HCT116 (cell line): ENCODE measurements around the gene MEP1A. TPM values are rescaled to one million over a fixed set of nuclear protein-coding genes. Genes with fewer than 3 reads are reported as not detected.

Experiments
- ATAC-seq: fragments of 200-7000 bp; cut with Tn5 transposase; 2 replicates; pipeline ENCODE4 v1.9.1; 2020; ENCODE audit warnings: mild to moderate bottlenecking, moderate library complexity
- BruUV-seq: library from RNA; stranded (reverse); fragments of 400-500 nt; replicated peaks from 2 replicates; lab custom pipeline; 2021; lab: Mats Ljungman, UMichigan
- CTCF ChIA-PET: fragments of 300-600 bp; sonication (Branson Sonifier 250); formaldehyde crosslinking; loops from one replicate; lab custom pipeline; 2021; ENCODE audit warnings: antibody characterized with exemption; lab: Charles Lee
- POLR2A ChIA-PET: fragments of 300-600, 350-600 bp; sonication (Branson Sonifier 250); formaldehyde crosslinking; loops from one replicate; lab custom pipeline; 2021; ENCODE audit warnings: antibody characterized with exemption; lab: Charles Lee
- RAD21 ChIA-PET, 2 experiments: fragments of 300-600 bp; sonication (Branson Sonifier 250); formaldehyde crosslinking; loops; one replicate each; lab custom pipeline; 2023; ENCODE audit warnings: low total read pairs in 2 of 2; ENCODE audit not compliant: uncharacterized antibody in 2 of 2, unreplicated experiment in 2 of 2, low non-redundant PET in 1 of 2; lab: Charles Lee
- DNase-seq: peaks from one replicate; pipeline ENCODE4 v3.0.0-alpha.2; 2010; ENCODE audit warnings: low read depth, low spot score
- H2AFZ ChIP-seq: fragments of 200-600 bp; shearing (Covaris generic), sonication (generic); 2 replicates; pipeline ENCODE4 v1.6.1; 2017; ENCODE audit warnings: low read depth, mixed run types, mixed read lengths, antibody characterized with exemption, low read length; ENCODE audit not compliant: poor library complexity, severe bottlenecking
- H3K27ac ChIP-seq: 2 replicates; pipeline ENCODE4 v1.5.1; 2012; ENCODE audit warnings: low read depth, low read length
- H3K27me3 ChIP-seq: fragments of 200-600 bp; sonication (generic); 2 replicates; pipeline ENCODE4 v1.6.1; 2016; ENCODE audit warnings: mixed run types, low read length, mixed read lengths; ENCODE audit not compliant: insufficient read depth
- H3K36me3 ChIP-seq, 2 experiments: fragments of 200-500 bp in 1 of 2; fragments of 200-600 bp in 1 of 2; sonication (Bioruptor generic) in 1 of 2; sonication (generic) in 1 of 2; 2 replicates each; pipeline versions ENCODE4 v1.5.1 to v1.6.1; 2014 to 2016; ENCODE audit warnings: low read length in 2 of 2, inconsistent platforms in 1 of 2, mixed read lengths in 1 of 2, mixed run types in 1 of 2; ENCODE audit not compliant: insufficient read depth in 2 of 2, control insufficient read depth in 1 of 2
- H3K4me1 ChIP-seq, 2 experiments: fragments of 200-600 bp in 1 of 2; sonication (generic) in 1 of 2; 2 replicates each; pipeline versions ENCODE4 v1.5.1 to v1.6.1; 2012 to 2017; ENCODE audit warnings: low read length in 2 of 2, inconsistent platforms in 1 of 2, mild to moderate bottlenecking in 1 of 2, mixed read lengths in 1 of 2, mixed run types in 1 of 2, moderate library complexity in 1 of 2; ENCODE audit not compliant: insufficient read depth in 2 of 2, control insufficient read depth in 1 of 2
- H3K4me2 ChIP-seq: fragments of 200-600 bp; sonication (generic); 2 replicates; pipeline ENCODE4 v1.6.1; 2017; ENCODE audit warnings: mixed run types, low read length, mixed read lengths
- H3K4me3 ChIP-seq, 2 experiments: fragments of 200-600 bp in 1 of 2; sonication (generic) in 1 of 2; replicated peaks in 1 of 2; 2 replicates each; pipeline ENCODE4 v1.5.1; 2011 to 2016; ENCODE audit warnings: low read length in 2 of 2, control low read depth in 1 of 2, low read depth in 1 of 2, mild to moderate bottlenecking in 1 of 2, mixed read lengths in 1 of 2, mixed run types in 1 of 2
- H3K79me2 ChIP-seq: fragments of 200-600 bp; sonication (generic); 2 replicates; pipeline ENCODE4 v1.6.1; 2017; ENCODE audit warnings: mild to moderate bottlenecking, mixed run types, low read length, moderate library complexity, mixed read lengths; ENCODE audit not compliant: insufficient read depth
- H3K9ac ChIP-seq: fragments of 200-600 bp; sonication (generic); 2 replicates; pipeline ENCODE4 v1.6.1; 2016; ENCODE audit warnings: low read length, mixed read lengths
- H3K9me2 ChIP-seq: fragments of 200-600 bp; sonication (generic), shearing (Covaris generic); 2 replicates; pipeline ENCODE4 v1.6.1; 2017; ENCODE audit warnings: mixed run types, mild to moderate bottlenecking, moderate library complexity; ENCODE audit not compliant: insufficient read depth
- H3K9me3 ChIP-seq, 2 experiments: fragments of 200-500 bp in 1 of 2; fragments of 200-600 bp in 1 of 2; sonication (Bioruptor generic) in 1 of 2; sonication (generic) in 1 of 2; 2 replicates each; pipeline ENCODE4 v1.6.1; 2014 to 2017; ENCODE audit warnings: low read length in 2 of 2, mixed read lengths in 2 of 2, inconsistent platforms in 1 of 2, low read depth in 1 of 2, mild to moderate bottlenecking in 1 of 2, mixed run types in 1 of 2, moderate library complexity in 1 of 2; ENCODE audit not compliant: control insufficient read depth in 1 of 2, insufficient read depth in 1 of 2
- H4K20me1 ChIP-seq: fragments of 200-600 bp; sonication (generic), shearing (Covaris generic); 2 replicates; pipeline ENCODE4 v1.6.1; 2017; ENCODE audit warnings: mixed run types, mild to moderate bottlenecking, moderate library complexity; ENCODE audit not compliant: insufficient read depth
- CBX3 ChIP-seq: IDR thresholded peaks from 2 replicates; pipeline ENCODE4 v1.6.1; 2012; ENCODE audit warnings: low read depth
- CEBPB ChIP-seq: IDR thresholded peaks from 2 replicates; pipeline ENCODE4 v1.6.1; 2012; ENCODE audit warnings: low read depth
- EGR1 ChIP-seq: IDR thresholded peaks from 2 replicates; pipeline ENCODE4 v1.6.1; 2012; ENCODE audit warnings: low read depth
- ELF1 ChIP-seq: IDR thresholded peaks from 2 replicates; pipeline ENCODE4 v1.6.1; 2012; ENCODE audit warnings: low read depth, borderline replicate concordance
- EZH2 ChIP-seq: fragments of 200-600 bp; sonication (generic); IDR thresholded peaks from 2 replicates; pipeline ENCODE4 v1.6.1; 2017; ENCODE audit warnings: antibody characterized with exemption, mixed run types
- EZH2phosphoT487 ChIP-seq: fragments of 200-600 bp; IDR thresholded peaks from 2 replicates; pipeline ENCODE4 v1.6.1; 2018; ENCODE audit warnings: antibody characterized with exemption, borderline replicate concordance
- SIN3A ChIP-seq: IDR thresholded peaks from 2 replicates; pipeline ENCODE4 v1.6.1; 2012; ENCODE audit warnings: low read depth
- SRF ChIP-seq: IDR thresholded peaks from 2 replicates; pipeline ENCODE4 v1.6.1; 2012; ENCODE audit warnings: low read depth
- intact Hi-C: fragments of 100-400 bp; cut with micrococcal nuclease; formaldehyde crosslinking; loops from 2 replicates; pipeline ENCODE4 v1.10.0; 2022
- total RNA-seq: library from RNA; stranded (reverse); gene quantifications from one replicate; pipeline ENCODE4 v1.2.1, GENCODE V29; 2021; ENCODE audit not compliant: unreplicated experiment
- TF ChIP-seq, protein P1 (sequence below): IDR thresholded peaks from 2 replicates; pipeline ENCODE4 v1.6.1; 2011; ENCODE audit warnings: mild to moderate bottlenecking, low read length, moderate library complexity; ENCODE audit not compliant: insufficient replicate concordance; ENCODE audit errors: extremely low read depth
- TF ChIP-seq, protein P2 (sequence below): IDR thresholded peaks from 2 replicates; pipeline ENCODE4 v1.6.1; 2012
- TF ChIP-seq, protein P3 (sequence below): IDR thresholded peaks from 2 replicates; pipeline ENCODE4 v1.6.1; 2012; ENCODE audit warnings: low read depth

Gene MEP1A
- total RNA-seq, 1 experiment from 2014 or later, result not detected

DNA sequence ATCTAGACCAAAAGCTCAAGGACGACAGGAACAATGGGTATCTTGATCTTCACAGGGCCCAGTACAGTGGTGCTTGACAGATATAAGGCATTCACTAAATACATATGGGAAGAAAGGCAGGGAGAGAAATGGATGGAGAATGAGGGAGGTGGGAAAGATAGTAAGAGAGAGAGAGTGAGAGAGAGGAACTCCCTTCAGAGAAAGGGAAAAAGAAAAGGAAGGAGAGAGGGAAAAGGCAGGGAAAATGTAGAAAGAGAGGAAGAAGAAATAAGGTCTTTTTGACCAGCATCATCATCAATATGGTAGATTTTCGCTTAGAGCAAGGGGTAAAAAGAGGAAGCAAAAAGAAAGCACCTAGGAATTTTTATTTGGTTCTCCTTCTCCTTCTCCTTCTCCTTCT, 47.2 kb upstream of the MEP1A start:
- ATAC-seq, result no peak
- intact Hi-C loops, result no loop called here
- ChIA-PET CTCF (no interaction called here), RAD21 (no interaction called here), POLR2A (no interaction called here)
- Histone ChIP-seq H3K9ac (no peak overlapping the region), H3K79me2 (no peaks in the 10 kb centered on the region), H3K9me2 (no peaks in the 10 kb centered on the region), H3K4me1 (no peaks in the 10 kb centered on the region), H2AFZ (no peak overlapping the region), H3K27me3 (no peaks in the 10 kb centered on the region), H3K27ac (no peak overlapping the region), H3K36me3 (no peaks in the 10 kb centered on the region), H3K4me2 (no peak overlapping the region), H3K9me3 (no peaks in the 10 kb centered on the region), H3K4me3 (no peak overlapping the region), H4K20me1 (no peaks in the 10 kb centered on the region)
- no TSS peak for BruUV-seq
- DNase-seq, result no peak
- no peak for TF ChIP-seq EZH2
- no peak for TF ChIP-seq EZH2phosphoT487
- TF ChIP-seq, protein P1, sequence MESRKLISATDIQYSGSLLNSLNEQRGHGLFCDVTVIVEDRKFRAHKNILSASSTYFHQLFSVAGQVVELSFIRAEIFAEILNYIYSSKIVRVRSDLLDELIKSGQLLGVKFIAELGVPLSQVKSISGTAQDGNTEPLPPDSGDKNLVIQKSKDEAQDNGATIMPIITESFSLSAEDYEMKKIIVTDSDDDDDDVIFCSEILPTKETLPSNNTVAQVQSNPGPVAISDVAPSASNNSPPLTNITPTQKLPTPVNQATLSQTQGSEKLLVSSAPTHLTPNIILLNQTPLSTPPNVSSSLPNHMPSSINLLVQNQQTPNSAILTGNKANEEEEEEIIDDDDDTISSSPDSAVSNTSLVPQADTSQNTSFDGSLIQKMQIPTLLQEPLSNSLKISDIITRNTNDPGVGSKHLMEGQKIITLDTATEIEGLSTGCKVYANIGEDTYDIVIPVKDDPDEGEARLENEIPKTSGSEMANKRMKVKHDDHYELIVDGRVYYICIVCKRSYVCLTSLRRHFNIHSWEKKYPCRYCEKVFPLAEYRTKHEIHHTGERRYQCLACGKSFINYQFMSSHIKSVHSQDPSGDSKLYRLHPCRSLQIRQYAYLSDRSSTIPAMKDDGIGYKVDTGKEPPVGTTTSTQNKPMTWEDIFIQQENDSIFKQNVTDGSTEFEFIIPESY, result no peak
- TF ChIP-seq, protein P2, sequence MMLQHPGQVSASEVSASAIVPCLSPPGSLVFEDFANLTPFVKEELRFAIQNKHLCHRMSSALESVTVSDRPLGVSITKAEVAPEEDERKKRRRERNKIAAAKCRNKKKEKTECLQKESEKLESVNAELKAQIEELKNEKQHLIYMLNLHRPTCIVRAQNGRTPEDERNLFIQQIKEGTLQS, result no peak
- no peak for TF ChIP-seq SRF
- TF ChIP-seq SIN3A, result no peak
- TF ChIP-seq CBX3, result no peak
- TF ChIP-seq, protein P3, sequence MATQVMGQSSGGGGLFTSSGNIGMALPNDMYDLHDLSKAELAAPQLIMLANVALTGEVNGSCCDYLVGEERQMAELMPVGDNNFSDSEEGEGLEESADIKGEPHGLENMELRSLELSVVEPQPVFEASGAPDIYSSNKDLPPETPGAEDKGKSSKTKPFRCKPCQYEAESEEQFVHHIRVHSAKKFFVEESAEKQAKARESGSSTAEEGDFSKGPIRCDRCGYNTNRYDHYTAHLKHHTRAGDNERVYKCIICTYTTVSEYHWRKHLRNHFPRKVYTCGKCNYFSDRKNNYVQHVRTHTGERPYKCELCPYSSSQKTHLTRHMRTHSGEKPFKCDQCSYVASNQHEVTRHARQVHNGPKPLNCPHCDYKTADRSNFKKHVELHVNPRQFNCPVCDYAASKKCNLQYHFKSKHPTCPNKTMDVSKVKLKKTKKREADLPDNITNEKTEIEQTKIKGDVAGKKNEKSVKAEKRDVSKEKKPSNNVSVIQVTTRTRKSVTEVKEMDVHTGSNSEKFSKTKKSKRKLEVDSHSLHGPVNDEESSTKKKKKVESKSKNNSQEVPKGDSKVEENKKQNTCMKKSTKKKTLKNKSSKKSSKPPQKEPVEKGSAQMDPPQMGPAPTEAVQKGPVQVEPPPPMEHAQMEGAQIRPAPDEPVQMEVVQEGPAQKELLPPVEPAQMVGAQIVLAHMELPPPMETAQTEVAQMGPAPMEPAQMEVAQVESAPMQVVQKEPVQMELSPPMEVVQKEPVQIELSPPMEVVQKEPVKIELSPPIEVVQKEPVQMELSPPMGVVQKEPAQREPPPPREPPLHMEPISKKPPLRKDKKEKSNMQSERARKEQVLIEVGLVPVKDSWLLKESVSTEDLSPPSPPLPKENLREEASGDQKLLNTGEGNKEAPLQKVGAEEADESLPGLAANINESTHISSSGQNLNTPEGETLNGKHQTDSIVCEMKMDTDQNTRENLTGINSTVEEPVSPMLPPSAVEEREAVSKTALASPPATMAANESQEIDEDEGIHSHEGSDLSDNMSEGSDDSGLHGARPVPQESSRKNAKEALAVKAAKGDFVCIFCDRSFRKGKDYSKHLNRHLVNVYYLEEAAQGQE, result no peak
- TF ChIP-seq CEBPB, result no peak
- no peak for TF ChIP-seq EGR1
- TF ChIP-seq ELF1, result no peak
